ENCODE results near the gene NAA60. TPM values are rescaled to one million over a fixed set of nuclear protein-coding genes. Genes with fewer than 3 reads are reported as not detected.

NAA60 gene
- total and polyA plus RNA-seq, 9 of the 15 experiments (the other 6 are each of a cell fraction or from before 2014, with no cell fraction given): 2.1 to 49.4 (median 10.3) TPM

- TF ChIP-seq MGA (IDR thresholded peaks at IDR 0.05) (peak; percentile 93), ZNF23 (CRISPR knock-in tag; IDR thresholded peaks at IDR 0.05) (no peak), ZNF384 (IDR thresholded peaks at IDR 0.05; ENCODE audit: low read depth, low read length) (no peak), CREB3L1 (IDR thresholded peaks at IDR 0.05; ENCODE audit: borderline replicate concordance, low read depth) (peak; percentile 84), ZNF263 (CRISPR knock-in tag; IDR thresholded peaks at IDR 0.05; ENCODE audit: borderline replicate concordance) (peak; percentile 61; the same call in 1 of the 2 replicates), CHCHD3 (CRISPR knock-in tag; IDR thresholded peaks at IDR 0.05) (no peak), PBX2 (CRISPR knock-in tag; IDR thresholded peaks at IDR 0.05; ENCODE audit: low read depth) (peak; percentile 90), PBX2 (tag; conservative IDR thresholded peaks at IDR 0.05; ENCODE audit: low read depth) (peak; percentile 99)
Measured at GRCh38 chr16:3400779-3401688, 42.4 kb upstream of the NAA60 start, which contains the start of the genes ZNF174 and ZSCAN32 (continued).
